ENCODE results near the gene ESF1. TPM values are rescaled to one million over a fixed set of nuclear protein-coding genes. Genes with fewer than 3 reads are reported as not detected.

ESF1 gene
- total RNA-seq, 1 experiment from 2014 or later: 36.9 TPM

DNA sequence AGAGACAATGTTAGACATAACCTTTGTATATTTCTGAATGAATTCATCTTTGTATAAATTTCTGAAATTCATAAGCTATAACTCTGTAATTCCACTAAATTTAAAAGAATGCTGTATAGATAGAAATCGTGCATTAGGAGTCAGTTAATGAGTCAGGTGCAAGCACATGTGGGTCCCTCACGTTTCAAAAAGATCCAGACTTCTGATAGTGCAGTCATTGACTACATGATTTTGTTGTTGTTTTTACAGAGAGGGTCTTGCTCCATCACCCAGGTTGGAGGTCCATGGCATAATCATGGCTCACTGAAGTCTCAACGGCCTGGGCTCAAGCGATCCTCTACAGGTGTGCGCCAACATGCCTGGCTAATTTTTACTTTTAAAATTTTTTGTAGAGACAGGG, 14.6 kb downstream of the ESF1 start:
- no peak overlapping the region for H2AK5ac ChIP-seq (ENCODE audit: insufficient read length, low read length)
- H3K27ac ChIP-seq (ENCODE audit: insufficient read length, low read depth, low read length): no peak overlapping the region
- H2BK12ac ChIP-seq (ENCODE audit: insufficient read length, low read depth, low read length): no peak overlapping the region
- Mint-ChIP-seq H3K9me3 (peaks cover 15 to 20% of the 10 kb centered on the region in 2 experiments), H3K4me1 (no peaks in the 10 kb centered on the region), H3K27me3 (ENCODE audit: low read depth) (no peaks in the 10 kb centered on the region), H3K27ac (no peak overlapping the region), H3K4me3 (no peak overlapping the region), H3K36me3 (ENCODE audit: insufficient read depth in 1 of 3, low read depth in 3 of 3) (peaks cover 65 to 90% (median 84%) of the 10 kb centered on the region in 3 experiments)
- no peaks in the 10 kb centered on the region for H3K27me3 ChIP-seq (ENCODE audit: insufficient read depth, low read length)
- H3K23me2 ChIP-seq (ENCODE audit: insufficient read length, low read depth, low read length, poor library complexity, severe bottlenecking): no peaks in the 10 kb centered on the region
- no peak overlapping the region for H2BK5ac ChIP-seq (ENCODE audit: insufficient read length, low read length)
- H3K14ac ChIP-seq (ENCODE audit: insufficient read depth, low read length): no peak overlapping the region
- H3K9me3 ChIP-seq (ENCODE audit: control insufficient read depth, low read depth, low read length): peaks cover 5% of the 10 kb centered on the region
- H4K8ac ChIP-seq (replicated peaks; ENCODE audit: insufficient read length, low read depth, low read length): no peak overlapping the region
- WGBS (ENCODE audit: extremely low coverage, insufficient read length, low lambda C conversion rate): no CpG with 5 or more reads among the region's 5 CpGs
- no peak overlapping the region for H3K4ac ChIP-seq (ENCODE audit: low read depth, low read length)
- no peak overlapping the region for H3K4me2 ChIP-seq (ENCODE audit: insufficient read depth, insufficient read length, low read length)
- no peaks in the 10 kb centered on the region for H3K79me1 ChIP-seq (ENCODE audit: insufficient read depth, low read depth, low read length, poor library complexity, severe bottlenecking)
- no peak overlapping the region for H4K91ac ChIP-seq (ENCODE audit: insufficient read length, low read depth, low read length)
- no peak overlapping the region for H3K56ac ChIP-seq (ENCODE audit: insufficient read length, low read depth, low read length)
- H3K23ac ChIP-seq (ENCODE audit: insufficient read length, low read depth, low read length): no peak overlapping the region
- no peak for DNase-seq
- H4K20me1 ChIP-seq (ENCODE audit: control insufficient read depth, insufficient read depth, insufficient read length): no peaks in the 10 kb centered on the region
- H3T11ph ChIP-seq (ENCODE audit: low read length): no peak overlapping the region
- no peaks in the 10 kb centered on the region for H3K79me2 ChIP-seq (ENCODE audit: insufficient read depth, low read length)
- H2BK120ac ChIP-seq (ENCODE audit: low read depth, low read length, poor library complexity, severe bottlenecking): no peak overlapping the region
- no peak overlapping the region for H2BK15ac ChIP-seq (ENCODE audit: low read depth, low read length)
- H2BK20ac ChIP-seq (ENCODE audit: low read depth, low read length, poor library complexity, severe bottlenecking): no peak overlapping the region
- no peaks in the 10 kb centered on the region for H3K4me1 ChIP-seq (ENCODE audit: insufficient read depth, low read length)
- no peak overlapping the region for H2AFZ ChIP-seq (ENCODE audit: low read length)
- TF ChIP-seq, protein P1, sequence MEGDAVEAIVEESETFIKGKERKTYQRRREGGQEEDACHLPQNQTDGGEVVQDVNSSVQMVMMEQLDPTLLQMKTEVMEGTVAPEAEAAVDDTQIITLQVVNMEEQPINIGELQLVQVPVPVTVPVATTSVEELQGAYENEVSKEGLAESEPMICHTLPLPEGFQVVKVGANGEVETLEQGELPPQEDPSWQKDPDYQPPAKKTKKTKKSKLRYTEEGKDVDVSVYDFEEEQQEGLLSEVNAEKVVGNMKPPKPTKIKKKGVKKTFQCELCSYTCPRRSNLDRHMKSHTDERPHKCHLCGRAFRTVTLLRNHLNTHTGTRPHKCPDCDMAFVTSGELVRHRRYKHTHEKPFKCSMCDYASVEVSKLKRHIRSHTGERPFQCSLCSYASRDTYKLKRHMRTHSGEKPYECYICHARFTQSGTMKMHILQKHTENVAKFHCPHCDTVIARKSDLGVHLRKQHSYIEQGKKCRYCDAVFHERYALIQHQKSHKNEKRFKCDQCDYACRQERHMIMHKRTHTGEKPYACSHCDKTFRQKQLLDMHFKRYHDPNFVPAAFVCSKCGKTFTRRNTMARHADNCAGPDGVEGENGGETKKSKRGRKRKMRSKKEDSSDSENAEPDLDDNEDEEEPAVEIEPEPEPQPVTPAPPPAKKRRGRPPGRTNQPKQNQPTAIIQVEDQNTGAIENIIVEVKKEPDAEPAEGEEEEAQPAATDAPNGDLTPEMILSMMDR (conservative IDR thresholded peaks at IDR 0.05): no peak
- no peak overlapping the region for H3K9ac ChIP-seq (ENCODE audit: extremely low read depth, insufficient read length, low read length)
- H4K5ac ChIP-seq (ENCODE audit: insufficient read length, low read depth, low read length): no peak overlapping the region
- no peak overlapping the region for H3K18ac ChIP-seq (ENCODE audit: insufficient read length, low read depth, low read length)

All from H9 (cell line).